A549 (cell line): Measurements from ENCODE around the gene SPOP.

Source experiments
- CEBPB ChIP-seq, 2 experiments: fragments of >200 bp in 1 of 2; sonication (Bioruptor Twin) in 1 of 2; formaldehyde crosslinking in 1 of 2; IDR thresholded peaks; 2 replicates each; pipeline ENCODE4 v1.6.1; 2012 to 2016
- EP300 ChIP-seq, 2 experiments: fragments of >200 bp; sonication (Bioruptor Twin); formaldehyde crosslinking; IDR thresholded peaks; 2 replicates in 1 of 2; 3 replicates in 1 of 2; pipeline ENCODE4 v1.6.1; 2016 to 2017
- NPAS2 ChIP-seq: fragments of 250-450 bp; sonication (Bioruptor Pico); IDR thresholded peaks from 2 replicates; pipeline ENCODE4 v1.8.0; 2022; ENCODE audit warnings: mild to moderate bottlenecking, moderate library complexity, borderline replicate concordance
- NR3C1 ChIP-seq: fragments of >200 bp; sonication (Bioruptor Twin); formaldehyde crosslinking; IDR thresholded peaks from 3 replicates; pipeline ENCODE4 v1.6.1; 2017
- PBX3 ChIP-seq: IDR thresholded peaks from 2 replicates; pipeline ENCODE4 v1.6.1; 2012
- POLR2A ChIP-seq: IDR thresholded peaks from 2 replicates; pipeline ENCODE4 v1.6.1; 2012; ENCODE audit warnings: mild to moderate bottlenecking, low read length
- USF2 ChIP-seq: fragments of 450-650 bp; IDR thresholded peaks from 2 replicates; pipeline ENCODE4 v1.6.1; 2014; ENCODE audit warnings: antibody characterized with exemption
- TF ChIP-seq, protein P1 (sequence below): fragments of >200 bp; sonication (Bioruptor Twin); formaldehyde crosslinking; IDR thresholded peaks from 3 replicates; pipeline ENCODE4 v1.5.1; 2016

DNA sequence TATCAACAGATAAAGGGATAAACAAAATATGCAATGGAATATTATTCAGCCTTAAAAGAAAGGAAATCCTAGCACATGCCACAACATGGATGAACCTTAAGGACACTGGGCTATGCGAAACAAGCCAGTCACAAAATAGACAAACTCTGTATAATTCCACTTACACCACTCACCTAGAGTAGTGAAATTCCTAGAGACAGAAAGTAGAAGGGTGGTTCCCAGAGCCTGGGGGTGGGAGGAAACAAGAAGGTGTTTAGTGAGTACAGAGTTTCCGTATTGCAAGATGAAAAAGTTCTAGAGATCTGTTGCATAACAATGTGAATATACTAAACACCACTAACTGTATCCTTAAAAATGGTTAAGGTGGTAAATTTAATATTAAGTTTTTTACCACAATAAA lies 10.0 kb downstream of the SPOP start:
- no peak for TF ChIP-seq NPAS2 (CRISPR knock-in tag)
- no peak for TF ChIP-seq PBX3
- TF ChIP-seq USF2 = no peak
- TF ChIP-seq, protein P1, sequence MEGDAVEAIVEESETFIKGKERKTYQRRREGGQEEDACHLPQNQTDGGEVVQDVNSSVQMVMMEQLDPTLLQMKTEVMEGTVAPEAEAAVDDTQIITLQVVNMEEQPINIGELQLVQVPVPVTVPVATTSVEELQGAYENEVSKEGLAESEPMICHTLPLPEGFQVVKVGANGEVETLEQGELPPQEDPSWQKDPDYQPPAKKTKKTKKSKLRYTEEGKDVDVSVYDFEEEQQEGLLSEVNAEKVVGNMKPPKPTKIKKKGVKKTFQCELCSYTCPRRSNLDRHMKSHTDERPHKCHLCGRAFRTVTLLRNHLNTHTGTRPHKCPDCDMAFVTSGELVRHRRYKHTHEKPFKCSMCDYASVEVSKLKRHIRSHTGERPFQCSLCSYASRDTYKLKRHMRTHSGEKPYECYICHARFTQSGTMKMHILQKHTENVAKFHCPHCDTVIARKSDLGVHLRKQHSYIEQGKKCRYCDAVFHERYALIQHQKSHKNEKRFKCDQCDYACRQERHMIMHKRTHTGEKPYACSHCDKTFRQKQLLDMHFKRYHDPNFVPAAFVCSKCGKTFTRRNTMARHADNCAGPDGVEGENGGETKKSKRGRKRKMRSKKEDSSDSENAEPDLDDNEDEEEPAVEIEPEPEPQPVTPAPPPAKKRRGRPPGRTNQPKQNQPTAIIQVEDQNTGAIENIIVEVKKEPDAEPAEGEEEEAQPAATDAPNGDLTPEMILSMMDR = no peak
- no peak for TF ChIP-seq CEBPB (IDR thresholded peaks at IDR 0.05)
- TF ChIP-seq POLR2A = no peak
- TF ChIP-seq EP300 (IDR thresholded peaks at IDR 0.05) = no peak
- no peak for TF ChIP-seq NR3C1
